HepG2 (cell line): ENCODE data around the gene CAMK2N2. TPM values are rescaled to one million over a fixed set of nuclear protein-coding genes. Genes with fewer than 3 reads are reported as not detected.
A peak's percentile ranks its signal among the peaks of the same experiment; 100 is the strongest.

ENCODE experiments used
- ADNP ChIP-seq: sonication (generic); formaldehyde crosslinking; IDR thresholded peaks from 2 replicates; pipeline ENCODE4 v1.4.0; 2020; ENCODE audit warnings: missing genetic modification reagents
- BCLAF1 ChIP-seq: fragments of 450-650 bp; IDR thresholded peaks from 2 replicates; pipeline ENCODE4 v1.6.1; 2017; ENCODE audit warnings: mild to moderate bottlenecking
- CEBPG ChIP-seq: IDR thresholded peaks from 2 replicates; pipeline ENCODE4 v1.6.1; 2016
- CENPT ChIP-seq: sonication (generic); formaldehyde crosslinking; IDR thresholded peaks from 2 replicates; pipeline ENCODE4 v1.8.0; 2022; ENCODE audit warnings: low read depth, mild to moderate bottlenecking, moderate library complexity, missing genetic modification reagents
- FLYWCH1 ChIP-seq: sonication (generic); formaldehyde crosslinking; IDR thresholded peaks from 2 replicates; pipeline ENCODE4 v1.8.1; 2023; ENCODE audit warnings: mild to moderate bottlenecking, missing genetic modification reagents
- GPBP1L1 ChIP-seq: sonication (generic); formaldehyde crosslinking; IDR thresholded peaks from 2 replicates; pipeline ENCODE4 v1.5.0; 2020; ENCODE audit warnings: mild to moderate bottlenecking, missing genetic modification reagents
- HNRNPUL1 ChIP-seq: fragments of 200-400 bp; formaldehyde crosslinking; IDR thresholded peaks from 2 replicates; pipeline ENCODE4 v1.6.1; 2017; ENCODE audit warnings: low read depth, mild to moderate bottlenecking, low read length, moderate library complexity
- HOXA7 ChIP-seq: sonication (generic); formaldehyde crosslinking; IDR thresholded peaks from 2 replicates; pipeline ENCODE4 v1.8.1; 2022; ENCODE audit warnings: mild to moderate bottlenecking, missing genetic modification reagents, moderate library complexity
- IRF2 ChIP-seq: IDR thresholded peaks from 2 replicates; pipeline ENCODE4 v1.6.1; 2018; ENCODE audit warnings: missing genetic modification reagents, missing compliant biosample characterization
- PHB2 ChIP-seq: fragments of 450-650 bp; IDR thresholded peaks from 2 replicates; pipeline ENCODE4 v1.6.1; 2018; ENCODE audit not compliant: partially characterized antibody
- PHF8 ChIP-seq: sonication (generic); formaldehyde crosslinking; IDR thresholded peaks from 2 replicates; pipeline ENCODE4 v1.5.0; 2020; ENCODE audit warnings: missing genetic modification reagents
- PRPF4 ChIP-seq: fragments of 200-400 bp; formaldehyde crosslinking; IDR thresholded peaks from 2 replicates; pipeline ENCODE4 v1.6.1; 2016; ENCODE audit warnings: low read length, low read depth; ENCODE audit not compliant: poor library complexity, severe bottlenecking
- SAP130 ChIP-seq: IDR thresholded peaks from 2 replicates; pipeline ENCODE4 v1.6.1; 2016; ENCODE audit warnings: low read depth
- TRIM24 ChIP-seq: sonication (generic); formaldehyde crosslinking; IDR thresholded peaks from 2 replicates; pipeline ENCODE4 v1.8.0; 2022; ENCODE audit warnings: mild to moderate bottlenecking, missing genetic modification reagents
- ZEB1 ChIP-seq: IDR thresholded peaks from 2 replicates; pipeline ENCODE4 v1.6.1; 2012; ENCODE audit warnings: mild to moderate bottlenecking, low read depth, inconsistent platforms; ENCODE audit not compliant: insufficient replicate concordance
- ZKSCAN1 ChIP-seq: fragments of 150-350 bp; IDR thresholded peaks from 2 replicates; pipeline ENCODE4 v1.6.1; 2014; ENCODE audit warnings: low read length
- ZKSCAN5 ChIP-seq: sonication (generic); formaldehyde crosslinking; IDR thresholded peaks from 2 replicates; pipeline ENCODE4 v1.5.1; 2020; ENCODE audit warnings: mild to moderate bottlenecking, missing genetic modification reagents
- ZMAT3 ChIP-seq: sonication (generic); formaldehyde crosslinking; conservative IDR thresholded peaks from 2 replicates; pipeline ENCODE4 v1.7.0; 2021; ENCODE audit warnings: missing genetic modification reagents
- ZNF337 ChIP-seq: sonication (generic); formaldehyde crosslinking; IDR thresholded peaks from 2 replicates; pipeline ENCODE4 v1.5.1; 2020; ENCODE audit warnings: missing genetic modification reagents, low read depth, mild to moderate bottlenecking, borderline replicate concordance
- ZNF354B ChIP-seq: sonication (generic); formaldehyde crosslinking; IDR thresholded peaks from 2 replicates; pipeline ENCODE4 v1.8.0; 2022; ENCODE audit warnings: mild to moderate bottlenecking, missing genetic modification reagents
- ZNF362 ChIP-seq: sonication (generic); formaldehyde crosslinking; IDR thresholded peaks from 2 replicates; pipeline ENCODE4 v1.4.0; 2020; ENCODE audit warnings: missing genetic modification reagents, mild to moderate bottlenecking, borderline replicate concordance
- ZNF430 ChIP-seq: sonication (generic); formaldehyde crosslinking; IDR thresholded peaks from 2 replicates; pipeline ENCODE4 v1.9.0; 2021; ENCODE audit warnings: mild to moderate bottlenecking, missing genetic modification reagents
- ZNF451 ChIP-seq: sonication (generic); formaldehyde crosslinking; IDR thresholded peaks from 2 replicates; pipeline ENCODE4 v1.5.0; 2020; ENCODE audit warnings: mild to moderate bottlenecking, missing genetic modification reagents
- ZNF619 ChIP-seq: sonication (generic); formaldehyde crosslinking; IDR thresholded peaks from 2 replicates; pipeline ENCODE4 v1.4.0; 2020; ENCODE audit warnings: mild to moderate bottlenecking, missing genetic modification reagents
- ZNF746 ChIP-seq: sonication (generic); formaldehyde crosslinking; IDR thresholded peaks from 2 replicates; pipeline ENCODE4 v1.8.0; 2022; ENCODE audit warnings: mild to moderate bottlenecking, missing genetic modification reagents
- ZNF879 ChIP-seq: sonication (generic); formaldehyde crosslinking; IDR thresholded peaks from 2 replicates; pipeline ENCODE4 v1.8.1; 2023; ENCODE audit warnings: missing genetic modification reagents
- ZSCAN21 ChIP-seq: sonication (generic); formaldehyde crosslinking; IDR thresholded peaks from 2 replicates; pipeline ENCODE4 v1.8.0; 2022; ENCODE audit warnings: mild to moderate bottlenecking, missing genetic modification reagents, moderate library complexity, borderline replicate concordance
- polyA plus RNA-seq, 8 experiments: library from polyadenylated mRNA; depleted of rRNA in 3 of 8; stranded (reverse) in 7 of 8; unstranded in 1 of 8; fragments of >200 nt; fragmentation: Illumina TruSeq in 4 of 8; extraction: Trizol in 4 of 8; gene quantifications; 2 replicates each; pipeline versions ENCODE4 v1.2.1 to v1.2.3, GENCODE V29; 2011 to 2016; ENCODE audit warnings: low read depth in 4 of 8, missing spikeins in 1 of 8, mixed read lengths in 1 of 8; ENCODE audit not compliant: insufficient read depth in 1 of 8
- total RNA-seq, 5 experiments: library from RNA; depleted of rRNA; stranded (reverse); fragments of >200 nt; fragmentation: Illumina TruSeq; extraction: Trizol; gene quantifications; 2 replicates each; pipeline ENCODE4 v1.2.3, GENCODE V29; 2016; ENCODE audit warnings: low read depth in 1 of 5

Gene CAMK2N2
- total and polyA plus RNA-seq, 2 of the 13 experiments (the other 11 are each of a cell fraction or from before 2014, with no cell fraction given), result 0.12 to 0.27 TPM

GRCh38 chr3:184298759-184299487, 37.6 kb upstream of the CAMK2N2 start, which contains the start of gene PSMD2 (continued):
- TF ChIP-seq BCLAF1, result no peak
- TF ChIP-seq PHB2, result no peak
- TF ChIP-seq SAP130 (CRISPR knock-in tag), result peak; percentile 87
- no peak for TF ChIP-seq ZNF879 (CRISPR knock-in tag)
- TF ChIP-seq ZNF451 (CRISPR knock-in tag), result no peak
- no peak for TF ChIP-seq TRIM24 (CRISPR knock-in tag)
- peak; percentile 74; the same call in 1 of the 2 replicates for TF ChIP-seq IRF2 (CRISPR knock-in tag)
- no peak for TF ChIP-seq HNRNPUL1
- TF ChIP-seq ZNF337, result no peak
- no peak for TF ChIP-seq ZKSCAN1
- TF ChIP-seq ZSCAN21, result peak; percentile 78
- no peak for TF ChIP-seq CEBPG (CRISPR knock-in tag)
- TF ChIP-seq ADNP (CRISPR knock-in tag), result no peak
- TF ChIP-seq ZNF619 (CRISPR knock-in tag), result no peak
- 0 out of 2 replicates have a peak, but pooled peaks have one; percentile 60 for TF ChIP-seq ZMAT3 (CRISPR knock-in tag)
- no peak for TF ChIP-seq ZKSCAN5 (CRISPR knock-in tag)
- TF ChIP-seq ZNF430 (CRISPR knock-in tag), result no peak; the same call in 1 of the 2 replicates
- peak; percentile 97 for TF ChIP-seq PHF8 (CRISPR knock-in tag)
- no peak for TF ChIP-seq GPBP1L1 (CRISPR knock-in tag)
- no peak for TF ChIP-seq ZNF354B (CRISPR knock-in tag)
- TF ChIP-seq ZNF746 (CRISPR knock-in tag), result 0 out of 2 replicates have a peak, but pooled peaks have one; percentile 29
- TF ChIP-seq ZNF362, result no peak
- TF ChIP-seq ZEB1, result no peak
- no peak for TF ChIP-seq PRPF4
- no peak for TF ChIP-seq HOXA7 (CRISPR knock-in tag)
- TF ChIP-seq FLYWCH1 (CRISPR knock-in tag), result no peak
- TF ChIP-seq CENPT (CRISPR knock-in tag), result no peak
